ENCODE data around the gene TRMU.

DNA sequence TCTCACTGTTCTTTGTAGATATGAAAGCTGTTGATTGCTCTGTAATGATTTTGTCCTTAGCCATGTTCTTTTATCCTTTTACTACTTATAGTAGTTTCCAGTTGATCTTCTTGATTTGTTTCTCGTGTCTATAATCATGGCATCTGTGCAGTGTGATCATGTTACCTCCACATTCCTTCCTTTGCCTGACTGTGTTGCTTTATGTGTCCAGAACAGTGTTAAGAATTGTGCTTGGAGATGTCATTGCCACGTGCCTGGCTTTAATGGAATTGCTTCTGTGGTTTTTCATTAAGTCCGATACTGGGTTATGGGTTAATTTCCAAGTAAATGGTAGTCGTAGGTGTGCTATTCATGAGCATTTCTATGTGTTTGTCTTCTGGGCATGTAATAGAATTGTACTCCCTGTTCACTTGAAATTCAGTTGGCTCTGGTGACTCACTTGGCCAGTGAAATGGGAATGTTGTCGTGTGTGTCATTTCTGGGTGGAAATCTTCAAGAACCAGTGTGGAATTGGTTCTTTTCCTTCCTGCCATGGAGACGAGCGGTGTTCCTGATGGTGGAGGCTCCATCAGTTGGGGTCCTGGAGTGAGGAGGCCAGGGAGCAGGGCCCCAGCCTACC, 32.1 kb upstream of the TRMU start:
- TF ChIP-seq POLR2A (IDR thresholded peaks at IDR 0.05; ENCODE audit: low read depth, low read length) (no peak), TAF1 (IDR thresholded peaks at IDR 0.05; ENCODE audit: borderline replicate concordance, low read depth, low read length) (no peak)
